Mesothelial cell of epicardium (in vitro differentiated cells): ENCODE measurements around the gene PKD1L1. TPM values are rescaled to one million over a fixed set of nuclear protein-coding genes. Genes with fewer than 3 reads are reported as not detected.
A peak's percentile ranks its signal among the peaks of the same experiment; 100 is the strongest.
"Not testable (repeated sequence)": the region's sequence is repeated elsewhere in the genome, so short reads cannot be mapped to it uniquely, and the experiment has no call there.

ENCODE experiments used
- DNase-seq, 2 experiments: peaks; one replicate each; pipeline ENCODE4 v3.0.0; 2021; ENCODE audit warnings: low spot score in 2 of 2; ENCODE audit not compliant: unreplicated experiment in 2 of 2
- H3K27ac Mint-ChIP-seq: 2 replicates; pipeline ENCODE4 v1.8.0; 2021; ENCODE audit warnings: mixed read lengths
- H3K27me3 Mint-ChIP-seq: 2 replicates; pipeline ENCODE4 v1.8.0; 2021; ENCODE audit warnings: low read depth, mixed read lengths
- H3K36me3 Mint-ChIP-seq: 2 replicates; pipeline ENCODE4 v1.8.0; 2021; ENCODE audit warnings: mixed read lengths
- H3K4me1 Mint-ChIP-seq: 2 replicates; pipeline ENCODE4 v1.8.0; 2021; ENCODE audit warnings: mixed read lengths
- H3K4me3 Mint-ChIP-seq: 2 replicates; pipeline ENCODE4 v1.8.0; 2021; ENCODE audit warnings: mild to moderate bottlenecking, moderate library complexity, mixed read lengths
- H3K9me3 Mint-ChIP-seq: 2 replicates; pipeline ENCODE4 v1.8.0; 2021; ENCODE audit warnings: mixed read lengths
- CTCF ChIP-seq: fragments of 200-600 bp; sonication (generic); IDR thresholded peaks from one replicate; pipeline ENCODE4 v1.5.0; 2021; ENCODE audit warnings: antibody characterized with exemption; ENCODE audit not compliant: unreplicated experiment
- total RNA-seq: library from RNA; stranded (reverse); gene quantifications from 3 replicates; pipeline ENCODE4 v1.2.1, GENCODE V29; 2021

PKD1L1 gene
- total RNA-seq: 0.18 to 0.38 TPM (median 0.36 TPM) in 3 replicates

GRCh38 chr7:47948141-47948790 is at the start of gene PKD1L1:
Gene PKD1L1, minus strand, starts transcription at chr7:47948466. Its CDS starts 26 bp downstream, at chr7:47948440.
- Mint-ChIP-seq H3K36me3 (no peaks in the 10 kb centered on the region), H3K9me3 (no peaks in the 10 kb centered on the region), H3K4me3 (no peak within 1 kb of the TSS), H3K4me1 (peaks cover 6% of the 10 kb centered on the region), H3K27ac (no peak within 1 kb of the TSS), H3K27me3 (peaks cover 2% of the 10 kb centered on the region)
- DNase-seq: no peak
- TF ChIP-seq CTCF: no peak

GRCh38 chr7:47992446-47992845 is 44.2 kb upstream of the PKD1L1 start:
- Mint-ChIP-seq H3K36me3 (no peaks in the 10 kb centered on the region), H3K27ac (peak overlapping the region; percentile 70), H3K9me3 (peaks cover 6% of the 10 kb centered on the region), H3K4me1 (peaks cover 36% of the 10 kb centered on the region), H3K27me3 (no peaks in the 10 kb centered on the region), H3K4me3 (peak overlapping the region; percentile 83)
- TF ChIP-seq CTCF: no peak
- DNase-seq: no peak

- peak; percentile 50 to 75 for DNase-seq
- Mint-ChIP-seq H3K27me3 (no peaks in the 10 kb centered on the region), H3K4me1 (peaks cover 36% of the 10 kb centered on the region), H3K36me3 (no peaks in the 10 kb centered on the region), H3K4me3 (peak overlapping the region; percentile 83), H3K9me3 (peaks cover 6% of the 10 kb centered on the region), H3K27ac (peak overlapping the region; percentile 70)
- no peak for TF ChIP-seq CTCF
Measured at GRCh38 chr7:47991741-47992311, 43.6 kb upstream of the PKD1L1 start.

- Mint-ChIP-seq H3K27me3 (no peaks in the 10 kb centered on the region), H3K27ac (peak overlapping the region; percentile 70)
Measured at GRCh38 chr7:47991270-47991669, 43.0 kb upstream of the PKD1L1 start.

GRCh38 chr7:47990592-47990991 is 42.3 kb upstream of the PKD1L1 start:
- no peaks in the 10 kb centered on the region for H3K27me3 Mint-ChIP-seq
- peaks cover 36% of the 10 kb centered on the region for H3K4me1 Mint-ChIP-seq
- H3K36me3 Mint-ChIP-seq: no peaks in the 10 kb centered on the region
- H3K27ac Mint-ChIP-seq: peak overlapping the region; percentile 30
- no peak for TF ChIP-seq CTCF
- peaks cover 6% of the 10 kb centered on the region for H3K9me3 Mint-ChIP-seq
- DNase-seq: no peak
- no peak overlapping the region for H3K4me3 Mint-ChIP-seq

More at GRCh38 chr7:47991270-47991669, 43.0 kb upstream of the PKD1L1 start:
- Mint-ChIP-seq H3K4me1 (peaks cover 36% of the 10 kb centered on the region), H3K36me3 (no peaks in the 10 kb centered on the region), H3K9me3 (peaks cover 6% of the 10 kb centered on the region), H3K4me3 (peak overlapping the region; percentile 83)
- DNase-seq: no peak
- no peak for TF ChIP-seq CTCF

GRCh38 chr7:47989607-47990400 is 41.5 kb upstream of the PKD1L1 start:
- Mint-ChIP-seq H3K27ac (peak overlapping the region; percentile 30), H3K4me1 (peaks cover 36% of the 10 kb centered on the region)
- H3K4me3 Mint-ChIP-seq, DNase-seq, H3K36me3 Mint-ChIP-seq, H3K27me3 Mint-ChIP-seq, H3K9me3 Mint-ChIP-seq: not testable (repeated sequence)
